Panc1 (cell line): Measurements from ENCODE around the gene CACNA1C.

Source experiments
- CTCF ChIP-seq: fragments of 450-650 bp; IDR thresholded peaks from 2 replicates; pipeline ENCODE4 v1.5.1; 2017; ENCODE audit warnings: mild to moderate bottlenecking
- POLR2AphosphoS5 ChIP-seq: IDR thresholded peaks from 2 replicates; pipeline ENCODE4 v1.6.1; 2012; ENCODE audit warnings: mild to moderate bottlenecking, low read depth, low read length, moderate library complexity

GRCh38 chr12:2240390-2240789 lies 187.6 kb downstream of the CACNA1C start:
- TF ChIP-seq POLR2AphosphoS5, result no peak
- no peak for TF ChIP-seq CTCF
